Jurkat, Clone E6-1 (cell line): ENCODE results near the gene SPEF1.
"Not testable (repeated sequence)": the region's sequence is repeated elsewhere in the genome, so short reads cannot be mapped to it uniquely, and the experiment has no call there.

ENCODE experiments used
- DNase-seq: peaks from one replicate; pipeline ENCODE4 v3.0.0-alpha.2; 2011; ENCODE audit warnings: low read depth, low spot score
- H3K4me3 ChIP-seq: 2 replicates; pipeline ENCODE4 v1.5.1; 2011; ENCODE audit warnings: mild to moderate bottlenecking, low read length, control low read depth, moderate library complexity

SPEF1 gene

GRCh38 chr20:3794701-3795420, 13.6 kb upstream of the SPEF1 start:
- H3K4me3 ChIP-seq = peak overlapping the region; percentile 83
- no peak for DNase-seq

- not testable (repeated sequence) for DNase-seq, H3K4me3 ChIP-seq
These were observed 12.9 kb upstream of the SPEF1 start for GRCh38 chr20:3794168-3794567.

GRCh38 chr20:3789201-3789600, 8.0 kb upstream of the SPEF1 start:
- not testable (repeated sequence) for DNase-seq, H3K4me3 ChIP-seq

GRCh38 chr20:3788685-3789155, 7.5 kb upstream of the SPEF1 start:
- H3K4me3 ChIP-seq = no peak overlapping the region
- no peak for DNase-seq

GRCh38 chr20:3787324-3788014, 6.2 kb upstream of the SPEF1 start:
- peak overlapping the region; percentile 62 for H3K4me3 ChIP-seq

GRCh38 chr20:3786665-3787323, 5.5 kb upstream of the SPEF1 start, which contains the start of gene CENPB:
TSS of gene CENPB (minus strand) at chr20:3786740. CDS start at chr20:3786483, 257 bp downstream.
- peak; percentile 71 for DNase-seq
- peak within 1 kb of the TSS; percentile 62 for H3K4me3 ChIP-seq

More at GRCh38 chr20:3787324-3788014, 6.2 kb upstream of the SPEF1 start:
- no peak for DNase-seq

GRCh38 chr20:3786126-3786484, 4.9 kb upstream of the SPEF1 start:
- DNase-seq = no peak
- peak overlapping the region; percentile 62 for H3K4me3 ChIP-seq

- peak overlapping the region; percentile 62 for H3K4me3 ChIP-seq
- no peak for DNase-seq
These were observed 4.2 kb upstream of the SPEF1 start for GRCh38 chr20:3785240-3786125.

GRCh38 chr20:3784863-3785239, 3.6 kb upstream of the SPEF1 start:
- H3K4me3 ChIP-seq = no peak overlapping the region
- no peak for DNase-seq

GRCh38 chr20:3784216-3784853, 3.1 kb upstream of the SPEF1 start:
- H3K4me3 ChIP-seq = no peak overlapping the region
- DNase-seq = no peak

- no peak for DNase-seq
- H3K4me3 ChIP-seq = no peak overlapping the region
These were observed 2.4 kb upstream of the SPEF1 start for GRCh38 chr20:3783511-3784195.

GRCh38 chr20:3783068-3783489, 1.8 kb upstream of the SPEF1 start:
- H3K4me3 ChIP-seq = no peak overlapping the region
- DNase-seq = no peak

- H3K4me3 ChIP-seq = no peak overlapping the region
- no peak for DNase-seq
These were observed 1.3 kb upstream of the SPEF1 start for GRCh38 chr20:3782597-3782996.

- DNase-seq = no peak
- H3K4me3 ChIP-seq = no peak overlapping the region
These were observed 2.3 kb downstream of the SPEF1 start for GRCh38 chr20:3778976-3779375.

- no peak for DNase-seq
These were observed 3.3 kb downstream of the SPEF1 start for GRCh38 chr20:3777716-3778629.

GRCh38 chr20:3777381-3777715, 3.9 kb downstream of the SPEF1 start:
- DNase-seq = no peak
- H3K4me3 ChIP-seq = no peak overlapping the region

More at GRCh38 chr20:3777716-3778629, 3.3 kb downstream of the SPEF1 start:
- H3K4me3 ChIP-seq = no peak overlapping the region

- H3K4me3 ChIP-seq = no peak overlapping the region
- DNase-seq = no peak
These were observed 5.7 kb downstream of the SPEF1 start for GRCh38 chr20:3775457-3776108.
